H1 (cell line): ENCODE measurements around the gene TADA3. TPM values are rescaled to one million over a fixed set of nuclear protein-coding genes. Genes with fewer than 3 reads are reported as not detected.
A peak's percentile ranks its signal among the peaks of the same experiment; 100 is the strongest.

Experiments
- CTCF ChIA-PET: fragments of 300-600 bp; sonication (Branson Sonifier 250); formaldehyde crosslinking; loops from one replicate; lab custom pipeline; 2021; ENCODE audit not compliant: partially characterized antibody; lab: Charles Lee
- POLR2A ChIA-PET: fragments of 300-600 bp; sonication (Branson Sonifier 250); formaldehyde crosslinking; loops from one replicate; lab custom pipeline; 2021; ENCODE audit warnings: inconsistent platforms; ENCODE audit not compliant: partially characterized antibody; lab: Charles Lee
- DNase-seq, 2 experiments: peaks; one replicate each; pipeline versions ENCODE4 v3.0.0 to v3.0.0-alpha.2; 2010 to 2022; ENCODE audit warnings: low spot score in 2 of 2, low read depth in 1 of 2, mixed read lengths in 1 of 2
- FAIRE-seq: peaks from 2 replicates; lab custom pipeline; 2011; peaks lifted over from hg19 to GRCh38; lab: Jason Lieb, UNC
- H2AFZ ChIP-seq: 2 replicates; pipeline ENCODE4 v1.8.1; 2012; ENCODE audit warnings: low read length, inconsistent platforms
- H2AK5ac ChIP-seq: 2 replicates; pipeline ENCODE4 v1.6.1; 2013; ENCODE audit warnings: low read depth, low read length
- H2BK120ac ChIP-seq: replicated peaks from 2 replicates; pipeline ENCODE3; 2013; ENCODE audit warnings: low read depth, low read length, inconsistent platforms
- H2BK12ac ChIP-seq: 2 replicates; pipeline ENCODE4 v1.6.1; 2013; ENCODE audit warnings: low read depth, low read length
- H2BK15ac ChIP-seq: 2 replicates; pipeline ENCODE4 v1.6.1; 2013; ENCODE audit warnings: low read length
- H2BK20ac ChIP-seq: 2 replicates; pipeline ENCODE4 v1.6.1; 2013; ENCODE audit warnings: low read length
- H2BK5ac ChIP-seq: 2 replicates; pipeline ENCODE4 v1.6.1; 2013; ENCODE audit warnings: low read depth, low read length
- H3K14ac ChIP-seq: 2 replicates; pipeline ENCODE4 v1.6.1; 2013; ENCODE audit warnings: inconsistent platforms; ENCODE audit not compliant: insufficient read length
- H3K18ac ChIP-seq: 2 replicates; pipeline ENCODE4 v1.6.1; 2013; ENCODE audit warnings: low read length; ENCODE audit errors: extremely low read depth
- H3K23ac ChIP-seq: 2 replicates; pipeline ENCODE4 v1.6.1; 2013; ENCODE audit warnings: inconsistent platforms; ENCODE audit not compliant: insufficient read length
- H3K23me2 ChIP-seq: 2 replicates; pipeline ENCODE4 v1.6.1; 2013; ENCODE audit warnings: low read depth, low read length
- H3K27ac ChIP-seq: 2 replicates; pipeline ENCODE4 v1.6.1; 2011; ENCODE audit warnings: low read depth, low read length, inconsistent platforms
- H3K27me3 ChIP-seq, 4 experiments: replicated peaks in 1 of 4; 1 replicate in 1 of 4; 2 replicates in 3 of 4; pipeline versions ENCODE4 v1.6.1 to v1.8.1; 2011 to 2013; ENCODE audit warnings: low read length in 3 of 4, mild to moderate bottlenecking in 3 of 4, inconsistent platforms in 2 of 4, mixed read lengths in 2 of 4, moderate library complexity in 1 of 4; ENCODE audit not compliant: control insufficient read depth in 3 of 4, insufficient read depth in 3 of 4; ENCODE audit errors: extremely low read depth in 1 of 4
- H3K36me3 ChIP-seq, 4 experiments: 2 replicates each; pipeline versions ENCODE4 v1.6.1 to v1.8.1; 2011 to 2013; ENCODE audit warnings: mild to moderate bottlenecking in 4 of 4, low read length in 3 of 4, moderate library complexity in 2 of 4, control low read depth in 1 of 4, inconsistent platforms in 1 of 4; ENCODE audit not compliant: insufficient read depth in 4 of 4, control insufficient read depth in 2 of 4
- H3K4ac ChIP-seq: replicated peaks from 2 replicates; pipeline ENCODE3; 2013; ENCODE audit warnings: low read length, low read depth, mixed read lengths, inconsistent platforms; ENCODE audit not compliant: insufficient read length
- H3K4me1 ChIP-seq, 4 experiments: replicated peaks in 1 of 4; 1 replicate in 1 of 4; 2 replicates in 3 of 4; pipeline versions ENCODE4 v1.6.1 to v1.8.1; 2011 to 2013; ENCODE audit warnings: low read length in 3 of 4, inconsistent platforms in 2 of 4, mixed read lengths in 1 of 4; ENCODE audit not compliant: insufficient read depth in 4 of 4, control insufficient read depth in 3 of 4
- H3K4me2 ChIP-seq, 2 experiments: 2 replicates each; pipeline versions ENCODE4 v1.6.1 to v1.8.1; 2011 to 2013; ENCODE audit warnings: low read depth in 2 of 2, low read length in 2 of 2, control low read depth in 1 of 2, inconsistent platforms in 1 of 2, mild to moderate bottlenecking in 1 of 2; ENCODE audit not compliant: insufficient read depth in 1 of 2
- H3K4me3 ChIP-seq, 4 experiments: fragments of 200-600, 300-600 bp in 1 of 4; sonication (generic), shearing (Covaris generic), sonication (Bioruptor Twin) in 1 of 4; 2 replicates each; pipeline versions ENCODE4 v1.5.1 to v1.8.1; 2011 to 2016; ENCODE audit warnings: low read length in 4 of 4, low read depth in 3 of 4, control low read depth in 2 of 4, inconsistent platforms in 2 of 4, mild to moderate bottlenecking in 2 of 4, mixed read lengths in 1 of 4, moderate library complexity in 1 of 4; ENCODE audit not compliant: insufficient read depth in 2 of 4; ENCODE audit errors: extremely low read depth in 1 of 4
- H3K56ac ChIP-seq: replicated peaks from 2 replicates; pipeline ENCODE3; 2013; ENCODE audit warnings: low read depth, mild to moderate bottlenecking, mixed read lengths, low read length, inconsistent platforms; ENCODE audit not compliant: insufficient read length
- H3K79me1 ChIP-seq: 2 replicates; pipeline ENCODE4 v1.6.1; 2013; ENCODE audit warnings: low read depth, low read length, control low read depth
- H3K79me2 ChIP-seq, 2 experiments: 2 replicates each; pipeline versions ENCODE4 v1.6.1 to v1.8.1; 2012 to 2013; ENCODE audit warnings: low read length in 2 of 2, mild to moderate bottlenecking in 2 of 2, inconsistent platforms in 1 of 2; ENCODE audit not compliant: insufficient read depth in 2 of 2, control insufficient read depth in 1 of 2
- H3K9ac ChIP-seq, 4 experiments: replicated peaks in 1 of 4; 1 replicate in 1 of 4; 2 replicates in 3 of 4; pipeline versions ENCODE4 v1.6.1 to v1.8.1; 2011 to 2013; ENCODE audit warnings: low read depth in 3 of 4, low read length in 3 of 4, control low read depth in 2 of 4, mild to moderate bottlenecking in 2 of 4, moderate library complexity in 2 of 4, inconsistent platforms in 1 of 4; ENCODE audit errors: extremely low read depth in 1 of 4
- H3K9me3 ChIP-seq, 2 experiments: 2 replicates each; pipeline versions ENCODE4 v1.6.1 to v1.8.1; 2012 to 2013; ENCODE audit warnings: mild to moderate bottlenecking in 2 of 2, moderate library complexity in 2 of 2, control low read depth in 1 of 2, inconsistent platforms in 1 of 2, low read depth in 1 of 2, low read length in 1 of 2, mixed read lengths in 1 of 2; ENCODE audit not compliant: insufficient read depth in 2 of 2
- H4K20me1 ChIP-seq, 2 experiments: replicated peaks in 1 of 2; 2 replicates each; pipeline versions ENCODE3 to v1.8.1; 2011 to 2013; ENCODE audit warnings: inconsistent platforms in 2 of 2, low read length in 2 of 2, mild to moderate bottlenecking in 1 of 2; ENCODE audit not compliant: insufficient read depth in 2 of 2, control insufficient read depth in 1 of 2
- H4K5ac ChIP-seq: 2 replicates; pipeline ENCODE4 v1.6.1; 2013; ENCODE audit warnings: low read length, low read depth, mixed read lengths, inconsistent platforms; ENCODE audit not compliant: insufficient read length
- H4K8ac ChIP-seq: 2 replicates; pipeline ENCODE4 v1.8.0; 2013; ENCODE audit warnings: mild to moderate bottlenecking, moderate library complexity, low read length, inconsistent platforms; ENCODE audit not compliant: insufficient read depth; ENCODE audit errors: extremely low read depth
- H4K91ac ChIP-seq: replicated peaks from 2 replicates; pipeline ENCODE3; 2013; ENCODE audit warnings: low read length, mixed read lengths, inconsistent platforms; ENCODE audit not compliant: insufficient read length
- CBX5 ChIP-seq: fragments of 300-800, 300-1000 bp; sonication (generic); IDR thresholded peaks from 2 replicates; pipeline ENCODE4 v1.7.1; 2016; ENCODE audit warnings: antibody characterized with exemption, low read length, low read depth
- CBX8 ChIP-seq: fragments of 300-800, 300-1000 bp; sonication (generic); IDR thresholded peaks from 2 replicates; pipeline ENCODE4 v1.7.1; 2016; ENCODE audit warnings: low read depth, low read length, borderline replicate concordance
- RAD21 ChIP-seq, 2 experiments: IDR thresholded peaks in 1 of 2; conservative IDR thresholded peaks in 1 of 2; 2 replicates each; pipeline ENCODE4 v1.6.1; 2011; ENCODE audit warnings: low read depth in 2 of 2, low read length in 2 of 2, improper control_type of control experiment in 1 of 2, inconsistent platforms in 1 of 2, mild to moderate bottlenecking in 1 of 2, moderate library complexity in 1 of 2
- TCF12 ChIP-seq: IDR thresholded peaks from 2 replicates; pipeline ENCODE4 v1.6.1; 2011; ENCODE audit warnings: low read depth, mild to moderate bottlenecking, low read length
- TEAD4 ChIP-seq: IDR thresholded peaks from 2 replicates; pipeline ENCODE4 v1.6.1; 2012; ENCODE audit warnings: low read depth, low read length, inconsistent platforms, mixed read lengths
- WGBS, 2 experiments: shearing (Covaris generic) in 1 of 2; methylation state at CpG; one replicate each; pipeline versions ENCODE4 v1.1.6 to v1.1.7; 2013 to 2015; ENCODE audit warnings: low lambda C conversion rate in 2 of 2, mixed read lengths in 2 of 2, inconsistent platforms in 1 of 2, low coverage in 1 of 2, missing lambda C conversion rate in 1 of 2; ENCODE audit not compliant: insufficient replicate concordance in 2 of 2, insufficient coverage in 1 of 2, insufficient read length in 1 of 2; ENCODE audit errors: extremely low coverage in 1 of 2, missing lambda C conversion rate in 1 of 2; 5-methylcytosine and 5-hydroxymethylcytosine counted together
- polyA plus RNA-seq, 7 experiments: library from polyadenylated mRNA; depleted of rRNA in 3 of 7; stranded (reverse) in 5 of 7; unstranded in 2 of 7; fragments of >200 nt in 5 of 7; fragments of 200-250 nt in 2 of 7; gene quantifications; 1 replicate in 5 of 7; 2 replicates in 1 of 7; 4 replicates in 1 of 7; pipeline versions ENCODE4 v1.2.1 to v1.2.3, GENCODE V29; 2011 to 2013; ENCODE audit warnings: missing spikeins in 2 of 7, mixed read lengths in 2 of 7
- total RNA-seq: library from RNA; stranded (reverse); fragmentation: NEBNext Ultra II Directional; extraction: Animal tissue kit (Norgen Biotek cat#: 25700); gene quantifications from 2 replicates; pipeline ENCODE4 v1.2.1, GENCODE V29; 2021
- TF ChIP-seq, protein P1 (sequence below), 3 experiments: IDR thresholded peaks; 1 replicate in 2 of 3; 2 replicates in 1 of 3; pipeline versions ENCODE4 v1.5.1 to v1.6.1; 2011; ENCODE audit warnings: low read length in 3 of 3, mild to moderate bottlenecking in 3 of 3, inconsistent platforms in 2 of 3, low read depth in 1 of 3, moderate library complexity in 1 of 3; ENCODE audit not compliant: insufficient read depth in 1 of 3; ENCODE audit errors: control extremely low read depth in 1 of 3

Gene TADA3
- total and polyA plus RNA-seq, 2 of the 8 experiments (the other 6 are each of a cell fraction or from before 2014, with no cell fraction given) = 43.4 to 50.3 TPM

DNA sequence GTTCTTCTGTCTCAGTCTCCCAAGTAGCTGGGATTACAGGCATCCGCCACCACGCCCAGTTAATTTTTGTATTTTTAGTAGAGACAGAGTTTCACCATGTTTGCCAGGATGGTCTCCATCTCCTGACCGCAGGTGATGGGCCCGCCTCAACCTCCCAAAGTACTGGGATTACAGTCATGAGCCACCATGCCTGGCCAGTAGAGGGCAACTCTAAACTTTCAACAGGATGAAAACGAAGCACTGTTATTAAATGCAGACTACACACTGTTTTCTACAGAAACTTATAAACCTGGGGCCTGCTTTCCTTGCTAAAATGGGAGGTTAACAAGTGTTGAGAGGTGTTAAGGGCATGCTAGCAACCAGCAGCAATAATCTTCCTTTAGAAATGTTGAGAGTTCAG, 8.3 kb upstream of the TADA3 start:
- ChIA-PET POLR2A (interaction anchor here (1.3 kb wide), 1 partner anchor 9 kb away, joined by 8 read pairs; no protein-coding TSS in a partner anchor), CTCF (interaction anchor here (0.9 to 1.5 kb wide), 6 partner anchors 9 to 29 kb away, joined by 3 to 5 read pairs (median 3); partner anchors contain the start of gene TTLL3)
- Histone ChIP-seq H3K79me1 (no peaks in the 10 kb centered on the region; the same call in 1 of the 2 replicates), H3K79me2 (peaks cover 0 to 13% of the 10 kb centered on the region in 2 experiments; a peak in 2 of 4 replicates), H2BK5ac (no peak overlapping the region), H4K20me1 (peaks cover 0 to 10% of the 10 kb centered on the region in 2 experiments), H3K9ac (no peak overlapping the region), H3K14ac (no peak overlapping the region), H2BK120ac (no peak overlapping the region), H2AFZ (no peak overlapping the region), H3K4me3 (no peak overlapping the region), H3K27ac (no peak overlapping the region), H2BK20ac (no peak overlapping the region), H3K4ac (no peak overlapping the region), H2AK5ac (no peak overlapping the region), H3K9me3 (no peaks in the 10 kb centered on the region), H4K5ac (no peak overlapping the region), H3K23me2 (no peaks in the 10 kb centered on the region), H4K8ac (no peak overlapping the region), H2BK12ac (no peak overlapping the region), H3K27me3 (no peaks in the 10 kb centered on the region), H4K91ac (no peak overlapping the region), H3K4me2 (no peak overlapping the region), H3K4me1 (no peaks in the 10 kb centered on the region), H2BK15ac (no peak overlapping the region), H3K18ac (no peak overlapping the region), H3K36me3 (peaks cover 31 to 79% (median 64%) of the 10 kb centered on the region in 4 experiments), H3K56ac (no peak overlapping the region), H3K23ac (no peak overlapping the region)
- DNase-seq = no peak
- 91% methylated on average over 5 of the region's 5 CpGs; no CpG with 5 or more reads in 1 of the 2 experiments for WGBS, 2 experiments
- no peak for FAIRE-seq
- no peak for TF ChIP-seq TCF12
- no peak for TF ChIP-seq CBX8
- peak; percentile 11 to 19; a peak in 2 of 4 replicates for TF ChIP-seq RAD21 (IDR thresholded peaks at IDR 0.05 in 1 of 2, conservative IDR thresholded peaks at IDR 0.05 in 1 of 2; ENCODE audit: low read depth in 2 of 2, low read length in 2 of 2)
- TF ChIP-seq TEAD4 = no peak
- TF ChIP-seq, protein P1, sequence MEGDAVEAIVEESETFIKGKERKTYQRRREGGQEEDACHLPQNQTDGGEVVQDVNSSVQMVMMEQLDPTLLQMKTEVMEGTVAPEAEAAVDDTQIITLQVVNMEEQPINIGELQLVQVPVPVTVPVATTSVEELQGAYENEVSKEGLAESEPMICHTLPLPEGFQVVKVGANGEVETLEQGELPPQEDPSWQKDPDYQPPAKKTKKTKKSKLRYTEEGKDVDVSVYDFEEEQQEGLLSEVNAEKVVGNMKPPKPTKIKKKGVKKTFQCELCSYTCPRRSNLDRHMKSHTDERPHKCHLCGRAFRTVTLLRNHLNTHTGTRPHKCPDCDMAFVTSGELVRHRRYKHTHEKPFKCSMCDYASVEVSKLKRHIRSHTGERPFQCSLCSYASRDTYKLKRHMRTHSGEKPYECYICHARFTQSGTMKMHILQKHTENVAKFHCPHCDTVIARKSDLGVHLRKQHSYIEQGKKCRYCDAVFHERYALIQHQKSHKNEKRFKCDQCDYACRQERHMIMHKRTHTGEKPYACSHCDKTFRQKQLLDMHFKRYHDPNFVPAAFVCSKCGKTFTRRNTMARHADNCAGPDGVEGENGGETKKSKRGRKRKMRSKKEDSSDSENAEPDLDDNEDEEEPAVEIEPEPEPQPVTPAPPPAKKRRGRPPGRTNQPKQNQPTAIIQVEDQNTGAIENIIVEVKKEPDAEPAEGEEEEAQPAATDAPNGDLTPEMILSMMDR (IDR thresholded peaks at IDR 0.05; ENCODE audit: control extremely low read depth in 1 of 3, insufficient read depth in 1 of 3, low read depth in 1 of 3, low read length in 3 of 3) = peak in 2 of 3 experiments; percentile 23 to 35; a peak in 2 of 4 replicates
- TF ChIP-seq CBX5 = no peak
